ENCODE results near the gene ITPA.

The ITPA gene

DNA sequence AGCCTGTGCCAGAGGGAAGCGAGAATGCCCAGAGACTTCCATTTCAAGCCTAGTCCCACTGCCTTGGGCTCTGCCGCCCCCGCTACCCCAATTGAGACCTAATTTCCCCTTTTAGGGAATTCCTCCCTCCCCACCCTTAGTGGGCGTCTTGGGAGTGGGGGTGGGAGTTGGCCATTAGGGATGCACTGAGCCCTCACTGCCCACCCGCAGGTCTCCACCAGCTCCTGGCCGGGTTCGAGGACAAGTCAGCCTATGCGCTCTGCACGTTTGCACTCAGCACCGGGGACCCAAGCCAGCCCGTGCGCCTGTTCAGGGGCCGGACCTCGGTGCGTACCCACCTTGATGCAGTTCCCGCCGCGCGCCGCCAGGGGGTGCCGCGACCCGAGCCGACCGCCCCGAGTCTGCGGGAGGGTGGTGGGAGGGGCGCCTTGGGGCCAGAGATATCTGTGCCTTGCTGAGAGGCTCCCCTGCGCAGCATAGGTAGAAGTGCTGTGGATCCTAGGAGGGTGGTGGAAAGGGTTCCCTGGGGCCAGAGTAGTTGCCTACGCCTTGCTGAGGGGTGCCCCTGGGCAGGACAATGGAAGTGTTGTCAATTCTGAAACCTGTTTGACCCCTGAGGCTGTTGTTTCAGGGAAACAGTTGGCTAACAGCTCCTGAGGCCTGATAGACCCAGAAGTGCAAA lies 9.2 kb downstream of the ITPA start:
- DNase-seq (ENCODE audit: low spot score), result peak; percentile 71
- peak overlapping the region; percentile 46 for H3K27ac ChIP-seq
- CTCF ChIA-PET, result interaction anchor here (0.5 to 1.9 kb wide), 13 partner anchors 13 to 764 kb away, joined by 3 to 6 read pairs (median 3); no protein-coding TSS in a partner anchor
- TF ChIP-seq, protein P1, sequence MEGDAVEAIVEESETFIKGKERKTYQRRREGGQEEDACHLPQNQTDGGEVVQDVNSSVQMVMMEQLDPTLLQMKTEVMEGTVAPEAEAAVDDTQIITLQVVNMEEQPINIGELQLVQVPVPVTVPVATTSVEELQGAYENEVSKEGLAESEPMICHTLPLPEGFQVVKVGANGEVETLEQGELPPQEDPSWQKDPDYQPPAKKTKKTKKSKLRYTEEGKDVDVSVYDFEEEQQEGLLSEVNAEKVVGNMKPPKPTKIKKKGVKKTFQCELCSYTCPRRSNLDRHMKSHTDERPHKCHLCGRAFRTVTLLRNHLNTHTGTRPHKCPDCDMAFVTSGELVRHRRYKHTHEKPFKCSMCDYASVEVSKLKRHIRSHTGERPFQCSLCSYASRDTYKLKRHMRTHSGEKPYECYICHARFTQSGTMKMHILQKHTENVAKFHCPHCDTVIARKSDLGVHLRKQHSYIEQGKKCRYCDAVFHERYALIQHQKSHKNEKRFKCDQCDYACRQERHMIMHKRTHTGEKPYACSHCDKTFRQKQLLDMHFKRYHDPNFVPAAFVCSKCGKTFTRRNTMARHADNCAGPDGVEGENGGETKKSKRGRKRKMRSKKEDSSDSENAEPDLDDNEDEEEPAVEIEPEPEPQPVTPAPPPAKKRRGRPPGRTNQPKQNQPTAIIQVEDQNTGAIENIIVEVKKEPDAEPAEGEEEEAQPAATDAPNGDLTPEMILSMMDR (conservative IDR thresholded peaks at IDR 0.05; ENCODE audit: low read depth), result peak; percentile 98
- POLR2A ChIA-PET (ENCODE audit: low non-redundant PET), result no interaction called here

DNA sequence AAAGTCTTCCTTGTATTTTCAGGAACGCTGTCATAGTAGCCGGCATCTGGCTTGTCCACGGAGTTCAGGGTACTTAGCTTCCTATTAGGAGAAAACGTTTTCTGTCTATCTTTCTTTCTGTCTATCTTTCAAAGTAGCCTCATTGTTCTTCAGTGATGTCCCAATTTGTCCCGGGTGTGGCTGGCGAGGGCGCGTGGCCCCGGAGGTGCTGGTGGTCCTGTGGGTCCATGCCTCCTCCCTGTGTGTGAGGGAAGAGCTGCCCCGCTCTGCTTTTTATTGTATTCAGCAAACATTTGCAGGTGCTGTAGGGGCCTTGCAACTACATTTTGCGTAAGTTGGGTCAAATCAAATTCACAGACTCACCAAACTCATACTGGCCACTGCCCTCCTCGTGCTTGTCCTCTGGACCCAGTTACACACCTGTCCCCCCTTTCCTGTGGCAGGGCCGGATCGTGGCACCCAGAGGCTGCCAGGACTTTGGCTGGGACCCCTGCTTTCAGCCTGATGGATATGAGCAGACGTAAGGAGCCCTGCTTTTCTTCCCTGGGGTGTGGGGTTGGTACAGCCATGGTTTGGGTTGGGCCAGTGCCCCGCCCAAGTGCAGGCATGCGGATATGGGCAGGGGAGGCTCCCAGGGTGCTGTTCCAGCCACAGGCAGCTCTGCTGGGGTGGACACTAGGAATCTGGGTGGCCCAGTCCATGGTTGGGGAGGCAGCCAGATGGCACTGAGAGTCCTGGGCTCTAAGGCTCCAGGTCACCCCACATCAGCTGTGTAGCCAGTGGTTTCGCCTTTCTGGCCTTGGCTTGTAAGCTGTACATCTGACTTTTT lies 12.3 kb downstream of the ITPA start:
- TF ChIP-seq, protein P1 (conservative IDR thresholded peaks at IDR 0.05; ENCODE audit: low read depth), result no peak
- ChIA-PET POLR2A (ENCODE audit: low non-redundant PET) (interaction anchor here (0.6 to 0.9 kb wide), 2 partner anchors 24 to 183 kb away, joined by 3 read pairs; no protein-coding TSS in a partner anchor), CTCF (interaction anchor here (0.5 kb wide), 1 partner anchor 697 kb away, joined by 4 read pairs; no protein-coding TSS in a partner anchor)
- peak; percentile 66 for DNase-seq (ENCODE audit: low spot score)
- peak overlapping the region; percentile 76 for H3K27ac ChIP-seq

DNA sequence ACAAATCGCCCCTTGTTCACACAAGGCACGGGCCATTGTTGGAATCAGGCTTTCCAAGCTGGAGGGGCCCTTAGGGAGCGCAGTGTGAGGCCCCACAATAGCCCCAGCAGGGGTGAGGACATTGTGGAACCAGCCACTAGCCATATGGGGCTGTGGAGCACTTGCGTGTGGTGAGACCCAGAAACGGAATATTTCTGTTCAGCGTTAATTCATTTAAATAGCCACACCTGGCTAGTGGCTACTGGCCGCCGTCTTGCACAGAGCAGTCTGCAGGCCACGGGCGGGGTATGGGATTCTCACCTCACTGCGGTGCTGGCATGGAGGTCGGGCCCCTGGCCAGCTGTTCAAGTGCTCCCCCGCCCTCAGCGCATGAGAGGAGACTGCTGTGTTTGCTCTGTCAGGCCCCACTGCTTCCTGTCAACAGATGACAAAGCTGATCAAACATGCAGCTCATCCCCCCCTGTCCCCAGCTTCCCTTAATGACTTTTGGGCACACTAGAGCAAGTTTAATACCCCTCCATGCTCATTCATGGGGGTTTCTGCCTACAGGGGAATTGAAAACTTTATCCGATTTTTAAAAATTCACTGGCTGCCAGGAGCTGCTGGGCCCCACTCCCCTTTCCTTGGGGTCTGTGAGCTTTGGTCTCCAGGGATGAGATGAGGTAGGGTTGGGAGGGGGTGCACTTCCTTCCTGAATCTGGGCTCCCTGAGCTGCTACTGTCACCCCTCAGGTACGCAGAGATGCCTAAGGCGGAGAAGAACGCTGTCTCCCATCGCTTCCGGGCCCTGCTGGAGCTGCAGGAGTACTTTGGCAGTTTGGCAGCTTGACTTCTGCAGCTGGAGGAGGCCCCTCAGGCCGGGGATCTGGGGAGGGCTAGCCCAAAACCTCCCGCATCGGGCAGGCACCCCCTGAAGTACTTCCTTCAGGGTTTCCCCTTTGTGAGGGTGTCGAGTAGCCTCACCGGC lies 13.6 kb downstream of the ITPA start:
- H3K27ac ChIP-seq, result peak overlapping the region; percentile 76
- POLR2A ChIA-PET (ENCODE audit: low non-redundant PET), result interaction anchor here (0.6 kb wide), 1 partner anchor 9 kb away, joined by 3 read pairs; no protein-coding TSS in a partner anchor
- CTCF ChIA-PET, result interaction anchor here (0.6 kb wide), 1 partner anchor 8 kb away, joined by 4 read pairs; no protein-coding TSS in a partner anchor
- no peak for DNase-seq (ENCODE audit: low spot score)
- TF ChIP-seq, protein P1 (conservative IDR thresholded peaks at IDR 0.05; ENCODE audit: low read depth), result no peak

DNA sequence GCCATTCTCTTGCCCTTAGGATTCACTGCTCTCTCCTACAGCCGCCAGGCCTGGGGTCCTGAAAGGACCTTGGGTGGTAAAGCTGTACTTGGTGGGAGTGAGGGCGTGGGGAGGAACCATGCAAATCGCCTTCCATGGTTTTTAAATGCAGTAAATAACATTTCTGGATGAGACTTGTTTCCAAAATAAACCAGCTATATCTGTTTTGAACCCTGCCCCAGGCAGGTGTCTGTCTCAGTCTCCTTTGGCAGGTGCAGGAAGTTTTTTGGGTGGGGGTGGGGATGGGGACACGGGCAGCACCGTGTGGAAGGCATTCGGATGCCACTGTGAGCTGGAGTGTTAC lies 14.3 kb downstream of the ITPA start:
- no peak for DNase-seq (ENCODE audit: low spot score)
- POLR2A ChIA-PET (ENCODE audit: low non-redundant PET), result interaction anchor here (0.6 kb wide), 1 partner anchor 8 kb away, joined by 3 read pairs; no protein-coding TSS in a partner anchor
- TF ChIP-seq, protein P1 (conservative IDR thresholded peaks at IDR 0.05; ENCODE audit: low read depth), result no peak
- peak overlapping the region; percentile 76 for H3K27ac ChIP-seq
- CTCF ChIA-PET, result interaction anchor here (0.6 kb wide), 1 partner anchor 9 kb away, joined by 4 read pairs; no protein-coding TSS in a partner anchor

DNA sequence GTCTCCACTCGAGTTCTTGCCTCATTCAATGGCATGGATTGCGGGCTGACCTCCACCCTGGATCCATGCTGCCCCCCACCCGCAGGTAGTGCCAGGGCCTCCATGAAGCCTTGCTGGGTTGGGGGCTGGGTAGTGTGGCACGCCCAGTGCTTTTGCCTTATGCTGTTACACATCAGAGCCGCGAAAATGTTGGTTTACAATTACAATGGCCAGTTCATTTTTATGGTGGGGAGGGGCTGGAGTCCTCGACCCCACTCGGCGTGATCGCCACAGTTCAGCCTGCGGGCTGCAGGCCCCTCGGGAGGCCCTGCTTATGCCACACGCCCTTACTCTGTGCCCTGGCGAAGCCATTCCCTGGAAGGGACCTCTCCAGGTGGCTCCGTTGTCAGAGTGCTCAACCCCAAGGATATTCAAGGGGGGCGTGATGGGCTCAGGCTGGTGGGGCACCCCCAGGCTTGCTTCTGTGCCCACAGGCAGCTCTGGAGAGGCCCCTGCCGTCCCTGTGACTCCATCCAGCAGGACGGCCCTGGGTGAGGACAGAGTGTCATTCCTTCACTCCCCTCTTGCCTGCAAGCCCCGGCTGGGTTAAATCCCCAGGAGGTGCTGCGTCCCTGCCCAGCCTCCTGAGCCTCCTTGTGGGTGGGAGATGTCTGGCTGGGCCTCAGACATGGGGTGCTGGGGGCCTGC lies 14.8 kb downstream of the ITPA start:
- POLR2A ChIA-PET (ENCODE audit: low non-redundant PET), result interaction anchor here (0.6 kb wide), 1 partner anchor 8 kb away, joined by 3 read pairs; no protein-coding TSS in a partner anchor

More for the DNA sequence above, 14.8 kb downstream of the ITPA start:
- no peak for DNase-seq (ENCODE audit: low spot score)
- TF ChIP-seq, protein P1 (conservative IDR thresholded peaks at IDR 0.05; ENCODE audit: low read depth), result no peak
- CTCF ChIA-PET, result no interaction called here
- peak overlapping the region; percentile 76 for H3K27ac ChIP-seq

Measured in RWPE1 (cell line).